Ectodermal cell (in vitro differentiated cells): ENCODE data around the gene USF2.

Experiments used
- H3K27ac ChIP-seq: 2 replicates; pipeline ENCODE4 v1.7.0; 2013; ENCODE audit warnings: mild to moderate bottlenecking, low read depth, low read length; ENCODE audit not compliant: insufficient read depth, poor library complexity, severe bottlenecking
- H3K27me3 ChIP-seq: 2 replicates; pipeline ENCODE4 v1.7.0; 2013; ENCODE audit warnings: mild to moderate bottlenecking, low read length; ENCODE audit not compliant: insufficient read depth, control insufficient read depth, poor library complexity, severe bottlenecking
- H3K36me3 ChIP-seq: one replicate; pipeline ENCODE4 v1.7.0; 2013; ENCODE audit warnings: low read length; ENCODE audit not compliant: control insufficient read depth, insufficient read depth
- H3K4me1 ChIP-seq: one replicate; pipeline ENCODE4 v1.7.0; 2013; ENCODE audit warnings: low read length; ENCODE audit not compliant: control insufficient read depth, insufficient read depth
- H3K4me3 ChIP-seq: 2 replicates; pipeline ENCODE4 v1.7.0; 2013; ENCODE audit warnings: low read depth, low read length, control low read depth; ENCODE audit not compliant: insufficient read depth
- H3K9me3 ChIP-seq: 2 replicates; pipeline ENCODE4 v1.7.0; 2013; ENCODE audit warnings: mild to moderate bottlenecking, low read length, moderate library complexity; ENCODE audit not compliant: control insufficient read depth
- WGBS, 2 experiments: methylation state at CpG; one replicate each; pipeline ENCODE4 v1.1.7; 2013; ENCODE audit warnings: missing lambda C conversion rate in 2 of 2; 5-methylcytosine and 5-hydroxymethylcytosine counted together

Gene USF2

GRCh38 chr19:35320065-35320713 is 51.4 kb downstream of the USF2 start:
- H3K27me3 ChIP-seq, result no peaks in the 10 kb centered on the region
- 86 to 87% methylated on average over 9 to 12 of the region's 12 CpGs for WGBS, 2 experiments
- no peaks in the 10 kb centered on the region for H3K4me1 ChIP-seq
- H3K36me3 ChIP-seq, result no peaks in the 10 kb centered on the region
- no peaks in the 10 kb centered on the region for H3K9me3 ChIP-seq
- no peak overlapping the region for H3K4me3 ChIP-seq
- no peak overlapping the region for H3K27ac ChIP-seq

- H3K36me3 ChIP-seq, result no peaks in the 10 kb centered on the region
- 87 to 98% methylated on average over 1 to 2 of the region's 2 CpGs for WGBS, 2 experiments
- no peak overlapping the region for H3K27ac ChIP-seq
- H3K9me3 ChIP-seq, result no peaks in the 10 kb centered on the region
- no peak overlapping the region for H3K4me3 ChIP-seq
- no peaks in the 10 kb centered on the region for H3K27me3 ChIP-seq
- H3K4me1 ChIP-seq, result no peaks in the 10 kb centered on the region
Observed at GRCh38 chr19:35321291-35321690, 52.5 kb downstream of the USF2 start.

GRCh38 chr19:35322014-35322413 is 53.3 kb downstream of the USF2 start:
- 90 to 95% methylated on average over 9 of the region's 9 CpGs for WGBS, 2 experiments
- Histone ChIP-seq H3K27me3 (no peaks in the 10 kb centered on the region), H3K36me3 (no peaks in the 10 kb centered on the region), H3K4me1 (no peaks in the 10 kb centered on the region), H3K27ac (no peak overlapping the region), H3K4me3 (no peak overlapping the region), H3K9me3 (no peaks in the 10 kb centered on the region)

GRCh38 chr19:35327642-35328041 is 58.9 kb downstream of the USF2 start:
- WGBS, 2 experiments, result 69 to 81% methylated on average over 4 of the region's 4 CpGs
- Histone ChIP-seq H3K4me3 (no peak overlapping the region), H3K27ac (no peak overlapping the region), H3K36me3 (no peaks in the 10 kb centered on the region), H3K27me3 (no peaks in the 10 kb centered on the region), H3K4me1 (no peaks in the 10 kb centered on the region), H3K9me3 (no peaks in the 10 kb centered on the region)

- 79 to 81% methylated on average over 12 of the region's 12 CpGs for WGBS, 2 experiments
- no peaks in the 10 kb centered on the region for H3K27me3 ChIP-seq
- no peak within 1 kb of the TSS for H3K27ac ChIP-seq
- H3K36me3 ChIP-seq, result no peaks in the 10 kb centered on the region
- H3K9me3 ChIP-seq, result no peaks in the 10 kb centered on the region
- no peaks in the 10 kb centered on the region for H3K4me1 ChIP-seq
- H3K4me3 ChIP-seq, result no peak within 1 kb of the TSS
Observed at GRCh38 chr19:35328851-35329285, 60.1 kb downstream of the USF2 start, which contains the start of gene CD22. CD22 (plus strand) TSS chr19:35329187; CDS start chr19:35332041, 2,854 bp downstream.

- 86 to 94% methylated on average over 4 of the region's 4 CpGs for WGBS, 2 experiments
Observed at GRCh38 chr19:35329323-35329722, 60.6 kb downstream of the USF2 start.

More at GRCh38 chr19:35329323-35329722, 60.6 kb downstream of the USF2 start:
- Histone ChIP-seq H3K27me3 (no peaks in the 10 kb centered on the region), H3K27ac (no peak overlapping the region), H3K36me3 (no peaks in the 10 kb centered on the region), H3K4me1 (no peaks in the 10 kb centered on the region), H3K4me3 (no peak overlapping the region), H3K9me3 (no peaks in the 10 kb centered on the region)
